NCI-H187 (cell line): ENCODE measurements around the gene VSIR.

ENCODE experiments used
- DNase-seq, 2 experiments: peaks; one replicate each; lab custom pipeline; 2025; lab: John Stamatoyannopoulos, UW

The VSIR gene

GRCh38 chr10:71782221-71782916, 9.0 kb upstream of the VSIR start:
- DNase-seq, result no peak

- DNase-seq, result no peak
Measured at GRCh38 chr10:71780719-71781118, 7.4 kb upstream of the VSIR start.

- no peak for DNase-seq
Measured at GRCh38 chr10:71780156-71780555, 6.8 kb upstream of the VSIR start.

- DNase-seq, result no peak
Measured at GRCh38 chr10:71779641-71780040, 6.3 kb upstream of the VSIR start.

GRCh38 chr10:71778071-71778825, 4.9 kb upstream of the VSIR start:
- DNase-seq, result no peak

- no peak for DNase-seq
Measured at GRCh38 chr10:71777213-71777985, 4.1 kb upstream of the VSIR start.

- no peak for DNase-seq
Measured at GRCh38 chr10:71776481-71776925, 3.2 kb upstream of the VSIR start.

- DNase-seq, result no peak
Measured at GRCh38 chr10:71774916-71775702, 1.8 kb upstream of the VSIR start.

- no peak for DNase-seq
Measured at GRCh38 chr10:71772832-71773220, 494 bp downstream of the VSIR start.

GRCh38 chr10:71771821-71772617, 1.3 kb downstream of the VSIR start:
- no peak for DNase-seq

GRCh38 chr10:71771204-71771603, 2.1 kb downstream of the VSIR start:
- no peak for DNase-seq

GRCh38 chr10:71770789-71771188, 2.5 kb downstream of the VSIR start:
- no peak for DNase-seq

- DNase-seq, result no peak
Measured at GRCh38 chr10:71770255-71770654, 3.1 kb downstream of the VSIR start.

- DNase-seq, result no peak
Measured at GRCh38 chr10:71769279-71769823, 4.0 kb downstream of the VSIR start.

GRCh38 chr10:71767420-71768035, 5.8 kb downstream of the VSIR start:
- no peak for DNase-seq

- no peak for DNase-seq
Measured at GRCh38 chr10:71766717-71767419, 6.5 kb downstream of the VSIR start.

- DNase-seq, result no peak
Measured at GRCh38 chr10:71765906-71766716, 7.2 kb downstream of the VSIR start.

GRCh38 chr10:71765176-71765904, 8.0 kb downstream of the VSIR start:
- no peak for DNase-seq
